ENCODE data around the gene VWA5B1.
A peak's percentile ranks its signal among the peaks of the same experiment; 100 is the strongest.
"Not testable (repeated sequence)": the region's sequence is repeated elsewhere in the genome, so short reads cannot be mapped to it uniquely, and the experiment has no call there.

VWA5B1 gene

GRCh38 chr1:20280341-20280740 is 10.3 kb upstream of the VWA5B1 start:
- DNase-seq: no peak

- DNase-seq: no peak
Measured at GRCh38 chr1:20280906-20281305, 9.8 kb upstream of the VWA5B1 start.

GRCh38 chr1:20281801-20282200 is 8.9 kb upstream of the VWA5B1 start:
- DNase-seq: no peak

GRCh38 chr1:20282533-20282932 is 8.1 kb upstream of the VWA5B1 start:
- no peak for DNase-seq

GRCh38 chr1:20284046-20284445 is 6.6 kb upstream of the VWA5B1 start:
- no peak for DNase-seq

- DNase-seq: no peak
Measured at GRCh38 chr1:20284625-20285024, 6.0 kb upstream of the VWA5B1 start.

- no peak for DNase-seq
Measured at GRCh38 chr1:20285510-20285909, 5.2 kb upstream of the VWA5B1 start.

GRCh38 chr1:20287696-20288095 is 3.0 kb upstream of the VWA5B1 start:
- DNase-seq: not testable (repeated sequence)

GRCh38 chr1:20291645-20292084 is 990 bp downstream of the VWA5B1 start:
- DNase-seq: peak in 1 of 2 experiments; percentile 1

- DNase-seq: no peak
Measured at GRCh38 chr1:20298626-20299025, 8.0 kb downstream of the VWA5B1 start.

- DNase-seq: no peak
Measured at GRCh38 chr1:20301463-20302107, 10.9 kb downstream of the VWA5B1 start.

- DNase-seq: no peak
Measured at GRCh38 chr1:20302108-20302471, 11.4 kb downstream of the VWA5B1 start.

- DNase-seq: no peak
Measured at GRCh38 chr1:20307026-20307425, 16.4 kb downstream of the VWA5B1 start.

- no peak for DNase-seq
Measured at GRCh38 chr1:20308569-20308968, 17.9 kb downstream of the VWA5B1 start.

GRCh38 chr1:20311289-20311688 is 20.6 kb downstream of the VWA5B1 start:
- no peak for DNase-seq

- no peak for DNase-seq
Measured at GRCh38 chr1:20312310-20312709, 21.6 kb downstream of the VWA5B1 start.

- DNase-seq: no peak
Measured at GRCh38 chr1:20312818-20313217, 22.1 kb downstream of the VWA5B1 start.

GRCh38 chr1:20317471-20317870 is 26.8 kb downstream of the VWA5B1 start:
- DNase-seq: no peak

- DNase-seq: no peak
Measured at GRCh38 chr1:20318521-20318920, 27.8 kb downstream of the VWA5B1 start.

- DNase-seq: no peak
Measured at GRCh38 chr1:20318971-20319370, 28.3 kb downstream of the VWA5B1 start.

GRCh38 chr1:20319456-20320220 is 29.0 kb downstream of the VWA5B1 start:
- DNase-seq: no peak

- no peak for DNase-seq
Measured at GRCh38 chr1:20320704-20321103, 30.0 kb downstream of the VWA5B1 start.

- DNase-seq: no peak
Measured at GRCh38 chr1:20321573-20321972, 30.9 kb downstream of the VWA5B1 start.

GRCh38 chr1:20322081-20322824 is 31.6 kb downstream of the VWA5B1 start:
- no peak for DNase-seq
